HepG2 (cell line): ENCODE data around the gene NRL. TPM values are rescaled to one million over a fixed set of nuclear protein-coding genes. Genes with fewer than 3 reads are reported as not detected.
A peak's percentile ranks its signal among the peaks of the same experiment; 100 is the strongest.

Source experiments
- JDP2 ChIP-seq: sonication (generic); formaldehyde crosslinking; IDR thresholded peaks from 2 replicates; pipeline ENCODE4 v1.8.1; 2022; ENCODE audit warnings: missing genetic modification reagents, borderline replicate concordance
- SRY ChIP-seq: sonication (generic); formaldehyde crosslinking; IDR thresholded peaks from 2 replicates; pipeline ENCODE4 v1.8.0; 2022; ENCODE audit warnings: mild to moderate bottlenecking, missing genetic modification reagents
- TOE1 ChIP-seq: sonication (generic); formaldehyde crosslinking; IDR thresholded peaks from 2 replicates; pipeline ENCODE4 v1.4.0; 2020; ENCODE audit warnings: mild to moderate bottlenecking, missing genetic modification reagents
- ZFY ChIP-seq: sonication (generic); formaldehyde crosslinking; IDR thresholded peaks from 2 replicates; pipeline ENCODE4 v1.4.0; 2020; ENCODE audit warnings: missing genetic modification reagents
- ZNF12 ChIP-seq: sonication (generic); formaldehyde crosslinking; IDR thresholded peaks from 2 replicates; pipeline ENCODE4 v1.5.0; 2020; ENCODE audit warnings: missing genetic modification reagents
- ZNF383 ChIP-seq: sonication (generic); formaldehyde crosslinking; IDR thresholded peaks from 2 replicates; pipeline ENCODE4 v1.4.0; 2020; ENCODE audit warnings: missing genetic modification reagents, mild to moderate bottlenecking, borderline replicate concordance
- ZNF713 ChIP-seq: sonication (generic); formaldehyde crosslinking; IDR thresholded peaks from 2 replicates; pipeline ENCODE4 v1.4.0; 2020; ENCODE audit warnings: mild to moderate bottlenecking, missing genetic modification reagents
- polyA plus RNA-seq, 8 experiments: library from polyadenylated mRNA; depleted of rRNA in 3 of 8; stranded (reverse) in 7 of 8; unstranded in 1 of 8; fragments of >200 nt; fragmentation: Illumina TruSeq in 4 of 8; extraction: Trizol in 4 of 8; gene quantifications; 2 replicates each; pipeline versions ENCODE4 v1.2.1 to v1.2.3, GENCODE V29; 2011 to 2016; ENCODE audit warnings: low read depth in 4 of 8, missing spikeins in 1 of 8, mixed read lengths in 1 of 8; ENCODE audit not compliant: insufficient read depth in 1 of 8
- total RNA-seq, 5 experiments: library from RNA; depleted of rRNA; stranded (reverse); fragments of >200 nt; fragmentation: Illumina TruSeq; extraction: Trizol; gene quantifications; 2 replicates each; pipeline ENCODE4 v1.2.3, GENCODE V29; 2016; ENCODE audit warnings: low read depth in 1 of 5
- TF ChIP-seq, protein P1 (sequence below): sonication (generic); formaldehyde crosslinking; IDR thresholded peaks from 2 replicates; pipeline ENCODE4 v1.9.0; 2021; ENCODE audit warnings: missing genetic modification reagents, borderline replicate concordance
- TF ChIP-seq, protein P2 (sequence below): sonication (generic); formaldehyde crosslinking; IDR thresholded peaks from 2 replicates; pipeline ENCODE4 v1.8.1; 2022; ENCODE audit warnings: mild to moderate bottlenecking, missing genetic modification reagents
- TF ChIP-seq, protein P3 (sequence below): sonication (generic); formaldehyde crosslinking; IDR thresholded peaks from 2 replicates; pipeline ENCODE4; 2020; ENCODE audit warnings: missing genetic modification reagents, mild to moderate bottlenecking, borderline replicate concordance
- TF ChIP-seq, protein P4 (sequence below), 2 experiments: sonication (generic) in 1 of 2; formaldehyde crosslinking in 1 of 2; IDR thresholded peaks; 2 replicates each; pipeline versions ENCODE4 v1.4.0 to v1.6.1; 2018 to 2020; ENCODE audit warnings: missing genetic modification reagents in 2 of 2, borderline replicate concordance in 1 of 2, low read depth in 1 of 2, mild to moderate bottlenecking in 1 of 2, missing biosample characterization in 1 of 2
- TF ChIP-seq, protein P5 (sequence below): sonication (generic); formaldehyde crosslinking; IDR thresholded peaks from 2 replicates; pipeline ENCODE4 v1.4.0; 2020; ENCODE audit warnings: missing genetic modification reagents, borderline replicate concordance
- TF ChIP-seq, protein P6 (sequence below): IDR thresholded peaks from 2 replicates; pipeline ENCODE4 v1.6.1; 2012; ENCODE audit warnings: inconsistent platforms

Gene NRL
- total and polyA plus RNA-seq, 2 of the 13 experiments (the other 11 are each of a cell fraction or from before 2014, with no cell fraction given): 2.5 to 4.7 TPM

DNA sequence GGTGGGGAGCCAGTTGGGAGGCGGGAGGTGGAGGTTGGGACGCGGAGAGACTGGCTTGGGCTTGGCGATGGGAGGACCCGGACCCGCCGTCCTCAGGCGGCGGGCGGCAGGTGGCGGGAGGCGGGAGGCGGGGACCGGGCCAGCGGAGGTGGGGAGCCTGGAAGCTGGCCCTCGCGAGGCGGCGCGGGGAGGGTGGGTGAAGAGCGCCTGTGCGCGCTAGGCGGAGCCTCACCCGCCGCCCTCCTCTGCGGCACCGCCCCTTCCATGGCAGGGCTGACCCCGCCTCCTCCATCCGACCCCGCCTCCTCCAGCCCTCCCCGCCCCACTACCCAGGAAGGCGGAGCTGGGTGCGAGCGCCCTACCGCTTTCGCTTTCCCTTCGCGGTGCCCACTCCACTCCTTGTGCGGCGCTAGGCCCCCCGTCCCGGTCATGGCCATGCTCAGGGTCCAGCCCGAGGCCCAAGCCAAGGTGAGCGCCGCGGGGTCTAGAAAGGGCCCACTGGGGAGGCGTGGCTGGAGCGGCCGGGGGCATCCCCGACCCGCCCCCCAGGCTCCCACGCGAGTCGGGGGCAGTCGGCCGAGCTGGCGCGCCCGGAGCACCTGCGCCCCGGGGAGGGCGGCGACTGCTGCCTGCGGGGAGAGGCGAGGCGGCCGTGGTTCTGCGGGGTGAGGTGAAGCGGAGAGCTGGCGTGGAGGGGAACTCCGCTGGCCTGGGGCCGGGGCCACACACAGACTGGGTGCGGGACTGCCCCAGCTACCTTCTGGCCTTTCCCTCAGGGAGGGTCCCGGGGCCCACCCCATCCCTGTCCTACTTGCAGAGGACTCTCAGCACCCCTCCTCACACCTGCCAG, 21.3 kb upstream of the NRL start, which contains the start of gene PSME1 (continued):
- TF ChIP-seq, protein P1, sequence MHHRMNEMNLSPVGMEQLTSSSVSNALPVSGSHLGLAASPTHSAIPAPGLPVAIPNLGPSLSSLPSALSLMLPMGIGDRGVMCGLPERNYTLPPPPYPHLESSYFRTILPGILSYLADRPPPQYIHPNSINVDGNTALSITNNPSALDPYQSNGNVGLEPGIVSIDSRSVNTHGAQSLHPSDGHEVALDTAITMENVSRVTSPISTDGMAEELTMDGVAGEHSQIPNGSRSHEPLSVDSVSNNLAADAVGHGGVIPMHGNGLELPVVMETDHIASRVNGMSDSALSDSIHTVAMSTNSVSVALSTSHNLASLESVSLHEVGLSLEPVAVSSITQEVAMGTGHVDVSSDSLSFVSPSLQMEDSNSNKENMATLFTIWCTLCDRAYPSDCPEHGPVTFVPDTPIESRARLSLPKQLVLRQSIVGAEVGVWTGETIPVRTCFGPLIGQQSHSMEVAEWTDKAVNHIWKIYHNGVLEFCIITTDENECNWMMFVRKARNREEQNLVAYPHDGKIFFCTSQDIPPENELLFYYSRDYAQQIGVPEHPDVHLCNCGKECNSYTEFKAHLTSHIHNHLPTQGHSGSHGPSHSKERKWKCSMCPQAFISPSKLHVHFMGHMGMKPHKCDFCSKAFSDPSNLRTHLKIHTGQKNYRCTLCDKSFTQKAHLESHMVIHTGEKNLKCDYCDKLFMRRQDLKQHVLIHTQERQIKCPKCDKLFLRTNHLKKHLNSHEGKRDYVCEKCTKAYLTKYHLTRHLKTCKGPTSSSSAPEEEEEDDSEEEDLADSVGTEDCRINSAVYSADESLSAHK (CRISPR knock-in tag): peak; percentile 71
- TF ChIP-seq, protein P2, sequence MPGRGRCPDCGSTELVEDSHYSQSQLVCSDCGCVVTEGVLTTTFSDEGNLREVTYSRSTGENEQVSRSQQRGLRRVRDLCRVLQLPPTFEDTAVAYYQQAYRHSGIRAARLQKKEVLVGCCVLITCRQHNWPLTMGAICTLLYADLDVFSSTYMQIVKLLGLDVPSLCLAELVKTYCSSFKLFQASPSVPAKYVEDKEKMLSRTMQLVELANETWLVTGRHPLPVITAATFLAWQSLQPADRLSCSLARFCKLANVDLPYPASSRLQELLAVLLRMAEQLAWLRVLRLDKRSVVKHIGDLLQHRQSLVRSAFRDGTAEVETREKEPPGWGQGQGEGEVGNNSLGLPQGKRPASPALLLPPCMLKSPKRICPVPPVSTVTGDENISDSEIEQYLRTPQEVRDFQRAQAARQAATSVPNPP: peak; percentile 72; the same call in 1 of the 2 replicates
- TF ChIP-seq, protein P3, sequence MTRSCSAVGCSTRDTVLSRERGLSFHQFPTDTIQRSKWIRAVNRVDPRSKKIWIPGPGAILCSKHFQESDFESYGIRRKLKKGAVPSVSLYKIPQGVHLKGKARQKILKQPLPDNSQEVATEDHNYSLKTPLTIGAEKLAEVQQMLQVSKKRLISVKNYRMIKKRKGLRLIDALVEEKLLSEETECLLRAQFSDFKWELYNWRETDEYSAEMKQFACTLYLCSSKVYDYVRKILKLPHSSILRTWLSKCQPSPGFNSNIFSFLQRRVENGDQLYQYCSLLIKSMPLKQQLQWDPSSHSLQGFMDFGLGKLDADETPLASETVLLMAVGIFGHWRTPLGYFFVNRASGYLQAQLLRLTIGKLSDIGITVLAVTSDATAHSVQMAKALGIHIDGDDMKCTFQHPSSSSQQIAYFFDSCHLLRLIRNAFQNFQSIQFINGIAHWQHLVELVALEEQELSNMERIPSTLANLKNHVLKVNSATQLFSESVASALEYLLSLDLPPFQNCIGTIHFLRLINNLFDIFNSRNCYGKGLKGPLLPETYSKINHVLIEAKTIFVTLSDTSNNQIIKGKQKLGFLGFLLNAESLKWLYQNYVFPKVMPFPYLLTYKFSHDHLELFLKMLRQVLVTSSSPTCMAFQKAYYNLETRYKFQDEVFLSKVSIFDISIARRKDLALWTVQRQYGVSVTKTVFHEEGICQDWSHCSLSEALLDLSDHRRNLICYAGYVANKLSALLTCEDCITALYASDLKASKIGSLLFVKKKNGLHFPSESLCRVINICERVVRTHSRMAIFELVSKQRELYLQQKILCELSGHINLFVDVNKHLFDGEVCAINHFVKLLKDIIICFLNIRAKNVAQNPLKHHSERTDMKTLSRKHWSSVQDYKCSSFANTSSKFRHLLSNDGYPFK (CRISPR knock-in tag): peak; percentile 77
- TF ChIP-seq JDP2 (CRISPR knock-in tag) (no peak), ZNF12 (peak; percentile 78; the same call in 1 of the 2 replicates), ZFY (peak; percentile 94), SRY (CRISPR knock-in tag) (no peak), ZNF713 (CRISPR knock-in tag) (peak; percentile 98), ZNF383 (CRISPR knock-in tag) (no peak; the same call in 1 of the 2 replicates), TOE1 (peak; percentile 94)
- TF ChIP-seq, protein P4, sequence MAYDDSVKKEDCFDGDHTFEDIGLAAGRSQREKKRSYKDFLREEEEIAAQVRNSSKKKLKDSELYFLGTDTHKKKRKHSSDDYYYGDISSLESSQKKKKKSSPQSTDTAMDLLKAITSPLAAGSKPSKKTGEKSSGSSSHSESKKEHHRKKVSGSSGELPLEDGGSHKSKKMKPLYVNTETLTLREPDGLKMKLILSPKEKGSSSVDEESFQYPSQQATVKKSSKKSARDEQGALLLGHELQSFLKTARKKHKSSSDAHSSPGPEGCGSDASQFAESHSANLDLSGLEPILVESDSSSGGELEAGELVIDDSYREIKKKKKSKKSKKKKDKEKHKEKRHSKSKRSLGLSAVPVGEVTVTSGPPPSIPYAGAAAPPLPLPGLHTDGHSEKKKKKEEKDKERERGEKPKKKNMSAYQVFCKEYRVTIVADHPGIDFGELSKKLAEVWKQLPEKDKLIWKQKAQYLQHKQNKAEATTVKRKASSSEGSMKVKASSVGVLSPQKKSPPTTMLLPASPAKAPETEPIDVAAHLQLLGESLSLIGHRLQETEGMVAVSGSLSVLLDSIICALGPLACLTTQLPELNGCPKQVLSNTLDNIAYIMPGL (CRISPR knock-in tag; IDR thresholded peaks at IDR 0.05; ENCODE audit: borderline replicate concordance in 1 of 2, low read depth in 1 of 2): peak; percentile 86 to 96
- TF ChIP-seq, protein P5, sequence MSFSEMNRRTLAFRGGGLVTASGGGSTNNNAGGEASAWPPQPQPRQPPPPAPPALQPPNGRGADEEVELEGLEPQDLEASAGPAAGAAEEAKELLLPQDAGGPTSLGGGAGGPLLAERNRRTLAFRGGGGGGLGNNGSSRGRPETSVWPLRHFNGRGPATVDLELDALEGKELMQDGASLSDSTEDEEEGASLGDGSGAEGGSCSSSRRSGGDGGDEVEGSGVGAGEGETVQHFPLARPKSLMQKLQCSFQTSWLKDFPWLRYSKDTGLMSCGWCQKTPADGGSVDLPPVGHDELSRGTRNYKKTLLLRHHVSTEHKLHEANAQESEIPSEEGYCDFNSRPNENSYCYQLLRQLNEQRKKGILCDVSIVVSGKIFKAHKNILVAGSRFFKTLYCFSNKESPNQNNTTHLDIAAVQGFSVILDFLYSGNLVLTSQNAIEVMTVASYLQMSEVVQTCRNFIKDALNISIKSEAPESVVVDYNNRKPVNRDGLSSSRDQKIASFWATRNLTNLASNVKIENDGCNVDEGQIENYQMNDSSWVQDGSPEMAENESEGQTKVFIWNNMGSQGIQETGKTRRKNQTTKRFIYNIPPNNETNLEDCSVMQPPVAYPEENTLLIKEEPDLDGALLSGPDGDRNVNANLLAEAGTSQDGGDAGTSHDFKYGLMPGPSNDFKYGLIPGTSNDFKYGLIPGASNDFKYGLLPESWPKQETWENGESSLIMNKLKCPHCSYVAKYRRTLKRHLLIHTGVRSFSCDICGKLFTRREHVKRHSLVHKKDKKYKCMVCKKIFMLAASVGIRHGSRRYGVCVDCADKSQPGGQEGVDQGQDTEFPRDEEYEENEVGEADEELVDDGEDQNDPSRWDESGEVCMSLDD: peak; percentile 54; the same call in 1 of the 2 replicates
- TF ChIP-seq, protein P6, sequence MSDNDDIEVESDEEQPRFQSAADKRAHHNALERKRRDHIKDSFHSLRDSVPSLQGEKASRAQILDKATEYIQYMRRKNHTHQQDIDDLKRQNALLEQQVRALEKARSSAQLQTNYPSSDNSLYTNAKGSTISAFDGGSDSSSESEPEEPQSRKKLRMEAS: no peak
